PFSK-1 (cell line): ENCODE data around the gene ABCF3.

Experiments used
- POLR2AphosphoS5 ChIP-seq: IDR thresholded peaks from 2 replicates; pipeline ENCODE4 v1.6.1; 2012; ENCODE audit warnings: low read depth, mild to moderate bottlenecking, control low read depth, low read length, moderate library complexity
- REST ChIP-seq, 2 experiments: IDR thresholded peaks; 2 replicates each; pipeline versions ENCODE4 v1.6.1 to v1.8.0; 2011 to 2012; ENCODE audit warnings: low read depth in 2 of 2, low read length in 2 of 2, control low read depth in 1 of 2, inconsistent platforms in 1 of 2, mild to moderate bottlenecking in 1 of 2, moderate library complexity in 1 of 2; ENCODE audit not compliant: insufficient read depth in 1 of 2
- TAF1 ChIP-seq: IDR thresholded peaks from 2 replicates; pipeline ENCODE4 v1.6.1; 2012; ENCODE audit warnings: low read length, control low read depth, borderline replicate concordance; ENCODE audit not compliant: insufficient read depth

GRCh38 chr3:184184546-184185230 lies 1.3 kb upstream of the ABCF3 start:
- TF ChIP-seq REST (IDR thresholded peaks at IDR 0.05; ENCODE audit: insufficient read depth in 1 of 2, low read depth in 2 of 2, low read length in 2 of 2) = no peak
- no peak for TF ChIP-seq TAF1
- TF ChIP-seq POLR2AphosphoS5 = no peak
